ENCODE results near the gene PRAME. TPM values are rescaled to one million over a fixed set of nuclear protein-coding genes. Genes with fewer than 3 reads are reported as not detected.
A peak's percentile ranks its signal among the peaks of the same experiment; 100 is the strongest.
"Not testable (repeated sequence)": the region's sequence is repeated elsewhere in the genome, so short reads cannot be mapped to it uniquely, and the experiment has no call there.

Gene PRAME
- total RNA-seq, 1 experiment from 2014 or later: 37.7 TPM

DNA sequence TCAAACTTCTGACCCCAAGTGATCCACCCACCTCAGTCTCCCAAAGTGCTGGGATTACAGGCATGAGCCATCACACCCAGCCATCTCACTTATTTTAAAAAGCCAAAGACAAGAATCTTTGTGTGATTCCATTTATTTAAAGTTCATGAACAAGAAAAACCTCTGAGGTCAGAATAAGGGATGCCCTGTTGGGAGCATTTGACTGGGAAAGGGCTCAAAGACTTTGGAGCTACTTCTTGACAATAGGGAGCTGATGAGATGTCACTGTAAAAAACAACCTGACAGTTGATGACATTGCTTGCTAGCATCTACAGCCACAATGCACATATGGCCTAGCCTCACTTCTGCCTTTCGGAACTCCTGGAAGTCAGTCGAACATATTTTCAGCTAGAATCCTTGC, 45.4 kb downstream of the PRAME start:
- no peak for DNase-seq (ENCODE audit: low read depth)
- in situ Hi-C loops (cut with HindIII; ENCODE audit: low pct_unique_long_range_greater_than_20kb, low sequenced_read_pairs): no loop called here

DNA sequence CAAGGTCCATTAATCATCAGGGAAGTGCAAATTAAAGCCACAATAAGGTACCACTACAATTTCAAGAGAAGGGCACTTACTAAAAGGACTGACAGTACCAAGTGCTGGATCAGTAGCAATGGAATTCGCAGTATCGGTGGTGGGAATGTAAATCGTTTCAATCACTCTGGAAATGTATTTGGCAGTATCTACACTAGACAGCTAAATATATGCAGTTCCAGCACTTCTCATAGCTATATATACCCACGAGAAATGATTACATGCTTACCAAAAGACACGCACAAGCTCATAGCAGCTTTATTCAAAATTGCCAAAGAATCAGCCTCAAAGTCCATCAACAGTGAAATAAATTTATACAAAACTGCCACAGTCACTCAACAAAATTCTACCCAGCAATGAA, 46.1 kb downstream of the PRAME start:
- in situ Hi-C loops (cut with HindIII; ENCODE audit: low pct_unique_long_range_greater_than_20kb, low sequenced_read_pairs): no loop called here

DNA sequence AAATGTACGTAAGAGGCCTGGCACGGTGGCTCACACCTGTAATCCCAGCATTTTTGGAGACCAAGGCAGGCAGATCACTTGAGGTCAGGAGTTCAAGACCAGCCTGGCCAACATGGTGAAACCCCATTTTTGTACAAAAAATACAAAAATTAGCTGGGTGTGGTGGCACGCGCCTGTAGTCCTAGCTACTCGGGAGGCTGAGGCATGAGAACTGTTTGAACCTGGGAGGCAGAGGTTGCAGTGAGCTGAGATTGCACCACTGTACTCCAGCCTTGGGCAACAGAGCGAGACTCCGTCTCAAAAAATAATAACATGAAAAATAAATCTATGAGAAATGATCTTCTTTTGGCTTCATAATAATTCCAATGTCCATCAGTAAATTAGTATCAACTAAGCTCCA, 48.2 kb downstream of the PRAME start:
- in situ Hi-C loops (cut with HindIII; ENCODE audit: low pct_unique_long_range_greater_than_20kb, low sequenced_read_pairs); DNase-seq (ENCODE audit: low read depth): not testable (repeated sequence)

More for the DNA sequence above, 46.1 kb downstream of the PRAME start:
- no peak for DNase-seq (ENCODE audit: low read depth)

DNA sequence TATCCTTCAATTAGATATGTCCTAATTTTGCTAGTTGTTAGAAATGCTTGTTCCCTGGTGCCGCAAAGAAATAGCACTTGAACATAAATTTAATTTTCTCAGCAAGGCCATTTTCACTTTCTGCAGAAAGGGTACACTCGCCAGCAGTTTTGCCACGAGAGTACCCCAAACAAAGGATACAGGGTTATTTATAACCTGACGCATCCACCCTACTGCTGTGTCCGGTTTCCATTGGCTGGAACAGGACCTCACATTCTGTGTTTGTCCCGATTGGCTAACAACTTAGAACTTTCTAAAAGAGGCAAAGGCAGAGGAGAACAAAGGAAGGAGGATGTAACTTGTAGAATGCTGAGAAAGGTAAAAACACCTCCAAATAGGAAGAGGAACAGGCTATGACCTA, 49.2 kb downstream of the PRAME start:
- in situ Hi-C loops (cut with HindIII; ENCODE audit: low pct_unique_long_range_greater_than_20kb, low sequenced_read_pairs); DNase-seq (ENCODE audit: low read depth): not testable (repeated sequence)

DNA sequence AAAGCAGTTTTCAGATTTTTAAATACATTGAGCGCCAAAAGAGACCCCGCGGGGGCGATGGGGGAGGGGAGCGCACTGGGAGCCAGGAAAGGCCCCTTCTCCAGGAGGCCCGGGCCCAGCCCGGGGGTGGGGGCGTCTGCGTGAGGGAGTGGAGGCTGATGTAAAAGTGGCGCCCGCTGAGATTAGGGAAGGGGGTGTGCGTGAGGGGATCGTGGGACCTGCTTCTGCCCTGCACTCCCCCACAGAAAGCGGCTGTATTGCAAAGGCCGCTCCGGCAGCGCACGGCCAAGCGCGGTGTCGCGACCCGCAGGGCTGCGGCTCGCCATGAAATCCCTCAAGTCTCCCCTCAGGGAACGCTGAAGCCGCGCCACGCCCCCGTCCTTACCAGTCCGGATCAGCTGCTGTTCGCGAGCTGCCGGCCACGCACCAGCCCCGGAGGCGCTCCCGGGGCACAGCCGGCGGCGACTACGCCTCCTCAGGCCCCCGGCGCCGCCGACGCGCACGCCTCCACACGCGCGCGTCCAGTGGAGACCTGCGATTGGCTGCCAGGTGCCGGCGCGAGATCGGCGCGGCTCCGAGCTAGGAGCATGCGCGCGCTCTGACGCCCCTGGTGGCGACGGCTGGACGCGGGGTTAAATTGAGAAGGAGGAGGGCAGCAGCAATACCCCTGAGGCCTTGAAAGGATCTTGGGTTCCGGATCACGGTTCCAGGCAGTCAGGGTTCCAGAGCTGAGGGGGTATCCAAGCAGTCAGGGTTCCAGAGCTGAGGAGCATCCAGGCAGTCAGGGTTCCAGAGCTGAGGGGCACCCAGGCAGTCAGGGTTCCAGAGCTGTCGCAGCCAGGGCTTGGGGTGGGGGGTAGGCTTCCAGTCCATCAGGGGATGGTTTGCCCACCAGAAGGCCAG, 50.5 kb downstream of the PRAME start, which contains the start of gene ZNF280B:
TSS of gene ZNF280B (minus strand) at position 469 of the 903 bp plus-strand sequence. CDS start 19,344 bp downstream, outside the sequence.
- DNase-seq (ENCODE audit: low read depth): peak; percentile 88
- in situ Hi-C loops (cut with HindIII; ENCODE audit: low pct_unique_long_range_greater_than_20kb, low sequenced_read_pairs): no loop called here

DNA sequence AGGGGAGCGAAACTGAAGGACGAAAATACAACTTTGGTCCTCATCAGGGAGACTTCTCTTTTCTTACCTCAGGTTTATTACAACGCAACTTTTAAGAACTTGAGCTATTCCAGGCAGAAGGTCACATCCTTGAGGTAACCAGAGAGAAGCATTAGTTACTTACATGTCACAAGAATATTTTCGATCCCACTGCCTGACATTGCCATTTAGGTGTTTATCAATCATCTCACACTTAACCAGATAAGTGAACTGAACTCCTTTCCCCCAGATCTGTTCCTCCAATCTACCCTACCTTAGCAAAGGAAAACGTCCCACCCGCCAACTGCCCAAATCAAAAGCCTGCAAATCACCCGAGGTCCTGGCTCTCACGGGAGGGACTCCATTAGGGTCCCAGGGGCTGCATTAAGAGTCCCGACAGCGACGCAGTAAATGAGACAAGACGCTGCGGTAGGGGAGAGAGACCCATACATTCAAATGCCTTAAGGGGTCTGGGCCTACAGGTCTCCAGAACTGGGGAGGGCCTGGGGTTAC, 51.3 kb downstream of the PRAME start:
- in situ Hi-C loops (cut with HindIII; ENCODE audit: low pct_unique_long_range_greater_than_20kb, low sequenced_read_pairs): no loop called here
- no peak for DNase-seq (ENCODE audit: low read depth)

DNA sequence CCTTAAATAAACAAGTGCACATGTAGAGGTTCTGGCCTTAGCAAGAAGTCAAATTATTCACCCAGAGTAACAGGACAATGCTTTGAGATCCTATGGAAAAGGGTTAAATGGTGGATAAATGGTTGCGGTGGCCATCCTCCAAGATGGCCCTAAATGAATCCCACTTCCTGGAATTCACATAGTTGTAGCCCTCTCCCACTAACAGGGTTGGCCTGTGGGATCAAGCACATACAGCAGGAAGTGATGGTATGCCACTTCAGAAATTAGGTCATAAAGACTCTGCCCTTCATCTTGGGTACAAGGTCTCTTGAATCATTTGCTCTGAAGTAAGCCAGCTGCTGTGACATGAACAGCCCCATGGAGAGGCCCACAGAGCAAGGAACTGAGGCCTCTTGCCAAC, 52.3 kb downstream of the PRAME start:
- in situ Hi-C loops (cut with HindIII; ENCODE audit: low pct_unique_long_range_greater_than_20kb, low sequenced_read_pairs): no loop called here
- DNase-seq (ENCODE audit: low read depth): no peak

DNA sequence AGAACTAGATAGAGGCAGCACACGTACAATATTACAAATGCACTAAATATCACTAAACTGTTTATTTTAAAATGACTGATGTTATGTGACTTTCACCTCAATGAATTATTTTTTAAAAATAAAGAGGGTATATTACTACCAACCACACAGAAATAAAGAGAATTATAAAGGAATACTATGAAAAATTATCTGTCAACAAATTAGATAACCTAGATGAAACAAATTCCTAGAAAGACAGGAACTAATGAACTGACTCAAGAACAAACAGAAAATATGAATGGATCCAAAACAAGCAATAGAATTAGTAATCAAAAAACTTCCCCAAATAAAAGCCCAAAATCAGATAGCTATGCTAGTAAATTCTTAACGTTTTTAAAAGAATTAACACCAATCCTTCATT, 60.8 kb downstream of the PRAME start:
- in situ Hi-C loops (cut with HindIII; ENCODE audit: low pct_unique_long_range_greater_than_20kb, low sequenced_read_pairs): no loop called here
- DNase-seq (ENCODE audit: low read depth): no peak

Other genes with a start within 250 kb of the PRAME start
- 1.6 and 2.7 TPM in 2 replicates for gene ZNF280B, start 50.5 kb downstream of the PRAME start, total RNA-seq (2014; rRNA removed; shearing (Covaris generic); ENCODE audit: low replicate concordance)
- gene ZNF280A, start 39.0 kb downstream of the PRAME start, total RNA-seq (2014; rRNA removed; shearing (Covaris generic); ENCODE audit: low replicate concordance): 3.0 and 3.1 TPM in 2 replicates
- 1.8 TPM in 1 of 2 replicates, not detected in the other for gene GGTLC2, start 85.3 kb upstream of the PRAME start, total RNA-seq (2014; rRNA removed; shearing (Covaris generic); ENCODE audit: low replicate concordance)

All from Caki2 (cell line).